ENCODE measurements around the gene TMEM243.

GRCh38 chr7:87155788-87156187, 63.7 kb downstream of the TMEM243 start:
- TF ChIP-seq CTCF (IDR thresholded peaks at IDR 0.05; ENCODE audit: low read depth, low read length) (no peak), EZH2phosphoT487 (IDR thresholded peaks at IDR 0.05; ENCODE audit: low read depth) (no peak)
